Measurements from ENCODE around the gene MOB1B. TPM values are rescaled to one million over a fixed set of nuclear protein-coding genes. Genes with fewer than 3 reads are reported as not detected.
A peak's percentile ranks its signal among the peaks of the same experiment; 100 is the strongest.

Gene MOB1B
- polyA plus RNA-seq, 1 experiment = 5.6 TPM

DNA sequence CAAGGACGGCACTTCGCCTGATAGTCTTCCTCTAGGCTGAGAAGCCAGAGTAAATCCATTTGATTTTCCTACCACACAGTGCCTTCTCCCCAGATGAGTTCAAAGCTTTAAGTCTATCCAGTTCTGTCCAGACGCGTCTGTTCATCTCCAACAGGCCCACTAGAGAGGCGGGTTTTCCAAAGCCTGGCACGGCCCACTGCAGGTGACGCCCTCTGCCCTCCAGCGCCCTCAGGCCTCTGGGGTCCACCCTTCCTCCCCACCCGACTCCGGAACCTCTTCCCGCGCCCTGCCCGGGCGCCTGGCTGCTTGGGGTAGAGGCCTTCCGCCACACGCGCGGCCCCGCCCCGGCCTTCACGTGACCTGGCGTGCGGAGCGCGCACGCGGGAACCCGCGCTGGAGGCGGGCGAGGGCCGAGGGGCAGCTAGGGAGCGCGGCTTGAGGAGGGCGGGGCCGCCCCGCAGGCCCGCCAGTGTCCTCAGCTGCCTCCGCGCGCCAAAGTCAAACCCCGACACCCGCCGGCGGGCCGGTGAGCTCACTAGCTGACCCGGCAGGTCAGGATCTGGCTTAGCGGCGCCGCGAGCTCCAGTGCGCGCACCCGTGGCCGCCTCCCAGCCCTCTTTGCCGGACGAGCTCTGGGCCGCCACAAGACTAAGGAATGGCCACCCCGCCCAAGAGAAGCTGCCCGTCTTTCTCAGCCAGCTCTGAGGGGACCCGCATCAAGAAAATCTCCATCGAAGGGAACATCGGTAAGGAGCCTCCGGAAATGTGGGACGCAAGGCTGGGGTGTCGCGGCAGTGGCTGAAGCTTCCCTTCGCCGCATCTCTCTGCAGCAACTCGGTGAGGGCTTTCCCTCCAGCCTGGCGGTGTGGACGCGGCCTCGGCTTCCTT, 91.3 kb downstream of the MOB1B start, which contains the start of gene DCK:
Gene DCK, plus strand, starts transcription at position 469 of the 888 bp plus-strand sequence. Its CDS starts 187 bp downstream, at position 656.
- ChIA-PET POLR2A (no interaction called here), CTCF (interaction anchor here (1.0 to 1.5 kb wide), 3 partner anchors 9 to 288 kb away, joined by 3 read pairs; partner anchors contain the start of gene MOB1B)
- Histone ChIP-seq H3K4me3 (ENCODE audit: low read depth, low read length) (peak within 1 kb of the TSS; percentile 63), H3K36me3 (ENCODE audit: control insufficient read depth, insufficient read depth, low read length) (no peaks in the 10 kb centered on the region), H3K27me3 (ENCODE audit: control insufficient read depth, insufficient read depth, low read length) (no peaks in the 10 kb centered on the region)
- peak; percentile 55 for DNase-seq (ENCODE audit: low read depth)
- TF ChIP-seq, protein P1, sequence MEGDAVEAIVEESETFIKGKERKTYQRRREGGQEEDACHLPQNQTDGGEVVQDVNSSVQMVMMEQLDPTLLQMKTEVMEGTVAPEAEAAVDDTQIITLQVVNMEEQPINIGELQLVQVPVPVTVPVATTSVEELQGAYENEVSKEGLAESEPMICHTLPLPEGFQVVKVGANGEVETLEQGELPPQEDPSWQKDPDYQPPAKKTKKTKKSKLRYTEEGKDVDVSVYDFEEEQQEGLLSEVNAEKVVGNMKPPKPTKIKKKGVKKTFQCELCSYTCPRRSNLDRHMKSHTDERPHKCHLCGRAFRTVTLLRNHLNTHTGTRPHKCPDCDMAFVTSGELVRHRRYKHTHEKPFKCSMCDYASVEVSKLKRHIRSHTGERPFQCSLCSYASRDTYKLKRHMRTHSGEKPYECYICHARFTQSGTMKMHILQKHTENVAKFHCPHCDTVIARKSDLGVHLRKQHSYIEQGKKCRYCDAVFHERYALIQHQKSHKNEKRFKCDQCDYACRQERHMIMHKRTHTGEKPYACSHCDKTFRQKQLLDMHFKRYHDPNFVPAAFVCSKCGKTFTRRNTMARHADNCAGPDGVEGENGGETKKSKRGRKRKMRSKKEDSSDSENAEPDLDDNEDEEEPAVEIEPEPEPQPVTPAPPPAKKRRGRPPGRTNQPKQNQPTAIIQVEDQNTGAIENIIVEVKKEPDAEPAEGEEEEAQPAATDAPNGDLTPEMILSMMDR (IDR thresholded peaks at IDR 0.05; ENCODE audit: insufficient read depth, low read depth, low read length) = no peak

DNA sequence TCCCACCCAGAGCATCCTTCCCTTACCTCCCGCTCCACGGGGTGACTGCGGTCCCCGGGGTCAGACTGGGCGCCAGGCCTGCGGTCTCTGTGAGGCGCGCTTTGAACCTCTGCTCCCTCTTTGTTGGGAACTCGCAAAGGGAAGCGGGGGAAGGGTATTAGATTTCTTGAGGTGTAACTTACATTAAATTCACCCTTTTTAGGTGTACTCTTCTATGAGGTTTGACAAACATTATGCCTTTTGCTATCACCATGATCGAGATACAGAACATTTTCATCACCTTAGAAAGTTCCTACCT, 91.8 kb downstream of the MOB1B start:
- Histone ChIP-seq H3K27me3 (ENCODE audit: control insufficient read depth, insufficient read depth, low read length) (no peaks in the 10 kb centered on the region), H3K4me3 (ENCODE audit: low read depth, low read length) (peak overlapping the region; percentile 63), H3K36me3 (ENCODE audit: control insufficient read depth, insufficient read depth, low read length) (no peaks in the 10 kb centered on the region)
- POLR2A ChIA-PET = no interaction called here
- TF ChIP-seq, protein P1 (IDR thresholded peaks at IDR 0.05; ENCODE audit: insufficient read depth, low read depth, low read length) = no peak
- CTCF ChIA-PET = interaction anchor here (1.0 to 1.5 kb wide), 3 partner anchors 8 to 289 kb away, joined by 3 read pairs; partner anchors contain the start of gene MOB1B
- DNase-seq (ENCODE audit: low read depth) = no peak

DNA sequence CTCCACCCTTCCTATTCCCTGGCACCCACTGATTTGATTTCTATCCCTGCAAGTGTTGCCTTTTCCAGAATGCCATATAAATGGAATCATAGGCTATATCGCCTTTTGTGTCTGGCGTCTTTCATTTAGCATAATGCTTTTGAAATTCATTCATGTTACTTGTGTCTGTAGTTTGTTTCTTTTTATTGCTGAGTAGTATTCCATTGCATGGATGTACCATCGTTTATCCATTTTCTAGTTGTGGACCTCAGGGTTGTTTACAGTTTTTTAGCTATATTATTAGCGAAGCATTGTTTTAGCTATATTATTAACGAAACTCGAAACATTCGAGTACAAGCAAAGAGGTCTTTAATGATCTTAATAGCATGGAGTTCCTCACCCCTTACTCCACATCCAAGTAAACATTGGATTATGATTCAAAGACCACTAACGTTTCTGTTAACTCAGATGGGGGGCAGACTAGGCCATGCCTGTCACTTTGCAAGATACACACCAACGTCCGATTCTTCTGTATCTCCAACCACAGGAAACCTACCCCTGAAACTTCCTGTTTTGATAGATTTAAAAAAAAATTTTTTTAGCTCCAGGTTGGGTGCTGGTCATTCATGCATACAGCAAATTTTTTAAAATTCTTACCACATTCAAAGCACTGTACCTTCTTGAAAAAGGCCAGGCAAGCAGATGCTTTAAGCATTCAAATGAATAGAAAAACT, 92.4 kb downstream of the MOB1B start:
- Histone ChIP-seq H3K27me3 (ENCODE audit: control insufficient read depth, insufficient read depth, low read length) (no peaks in the 10 kb centered on the region), H3K36me3 (ENCODE audit: control insufficient read depth, insufficient read depth, low read length) (no peaks in the 10 kb centered on the region), H3K4me3 (ENCODE audit: low read depth, low read length) (peak overlapping the region; percentile 63)
- CTCF ChIA-PET = interaction anchor here (1.4 kb wide), 1 partner anchor 16 kb away, joined by 3 read pairs; no protein-coding TSS in a partner anchor
- TF ChIP-seq, protein P1 (IDR thresholded peaks at IDR 0.05; ENCODE audit: insufficient read depth, low read depth, low read length) = no peak
- DNase-seq (ENCODE audit: low read depth) = no peak
- POLR2A ChIA-PET = no interaction called here

DNA sequence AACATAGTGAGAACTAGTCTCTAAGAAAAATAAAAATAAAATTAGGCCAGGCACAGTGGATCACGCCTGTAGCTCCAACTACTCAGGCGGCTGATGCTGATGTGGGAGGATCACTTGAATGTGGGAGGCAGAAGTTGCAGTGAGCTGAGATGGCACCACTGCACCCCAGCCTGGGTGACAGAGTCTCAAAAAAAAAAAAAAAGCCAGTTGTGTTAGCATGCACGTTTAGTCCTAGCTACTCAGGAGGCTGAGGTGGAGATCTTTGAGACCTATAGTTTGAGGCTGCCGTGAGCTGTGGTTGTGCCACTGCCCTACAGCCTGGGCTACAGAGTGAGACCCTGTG, 93.8 kb downstream of the MOB1B start:
- Histone ChIP-seq H3K36me3 (ENCODE audit: control insufficient read depth, insufficient read depth, low read length) (no peaks in the 10 kb centered on the region), H3K4me3 (ENCODE audit: low read depth, low read length) (no peak overlapping the region), H3K27me3 (ENCODE audit: control insufficient read depth, insufficient read depth, low read length) (no peaks in the 10 kb centered on the region)
- TF ChIP-seq, protein P1 (IDR thresholded peaks at IDR 0.05; ENCODE audit: insufficient read depth, low read depth, low read length) = no peak
- ChIA-PET POLR2A (no interaction called here), CTCF (interaction anchor here (1.2 to 1.4 kb wide), 3 partner anchors 12 to 291 kb away, joined by 3 to 4 read pairs (median 4); no protein-coding TSS in a partner anchor)
- DNase-seq (ENCODE audit: low read depth) = no peak

DNA sequence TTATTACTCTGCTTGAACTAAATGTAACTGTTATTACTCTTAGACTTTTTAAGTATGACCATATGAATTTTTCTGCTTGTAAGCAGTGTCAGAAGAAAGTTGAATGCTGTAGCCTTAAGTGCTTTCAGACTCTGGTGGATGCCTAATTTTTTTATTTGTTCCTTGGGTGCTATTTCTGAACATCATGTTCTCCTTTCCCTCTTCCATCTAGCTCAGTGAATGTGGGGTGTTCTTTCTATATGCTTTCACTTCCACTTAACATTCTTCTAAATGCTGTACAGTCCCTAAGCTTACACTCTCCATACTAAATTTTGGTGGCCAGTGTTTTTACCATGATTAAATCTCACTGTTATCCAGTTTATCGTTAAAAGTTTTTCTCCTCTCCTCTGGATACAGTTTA, 94.9 kb downstream of the MOB1B start:
- H3K4me3 ChIP-seq (ENCODE audit: low read depth, low read length) = 0 out of 2 replicates have a peak overlapping the region, but pooled peaks have one; percentile 2
- no peaks in the 10 kb centered on the region for H3K36me3 ChIP-seq (ENCODE audit: control insufficient read depth, insufficient read depth, low read length)
- DNase-seq (ENCODE audit: low read depth) = no peak
- ChIA-PET CTCF (interaction anchor here (1.2 to 1.3 kb wide), 2 partner anchors 292 to 345 kb away, joined by 4 to 6 read pairs; no protein-coding TSS in a partner anchor), POLR2A (no interaction called here)
- TF ChIP-seq, protein P1 (IDR thresholded peaks at IDR 0.05; ENCODE audit: insufficient read depth, low read depth, low read length) = no peak
- no peaks in the 10 kb centered on the region for H3K27me3 ChIP-seq (ENCODE audit: control insufficient read depth, insufficient read depth, low read length)

All from BJ (cell line).